Kidney epithelial cell (primary cell): ENCODE measurements around the gene RING1. TPM values are rescaled to one million over a fixed set of nuclear protein-coding genes. Genes with fewer than 3 reads are reported as not detected.

ENCODE experiments used
- DNase-seq: peaks from one replicate; pipeline ENCODE4 v3.0.0-alpha.2; 2010; ENCODE audit warnings: low read depth
- H3K27me3 ChIP-seq: 2 replicates; pipeline ENCODE4 v1.6.0; 2011; ENCODE audit warnings: low read length; ENCODE audit not compliant: control insufficient read depth, insufficient read depth
- H3K36me3 ChIP-seq: 2 replicates; pipeline ENCODE4 v1.5.1; 2011; ENCODE audit warnings: low read length; ENCODE audit not compliant: control insufficient read depth, insufficient read depth
- H3K4me3 ChIP-seq: 2 replicates; pipeline ENCODE4 v1.5.1; 2011; ENCODE audit warnings: low read depth, mild to moderate bottlenecking, control low read depth, low read length
- CTCF ChIP-seq: IDR thresholded peaks from 2 replicates; pipeline ENCODE4 v1.5.1; 2011; ENCODE audit warnings: mild to moderate bottlenecking, moderate library complexity, low read length, control low read depth, inconsistent platforms; ENCODE audit not compliant: insufficient read depth, poor library complexity, severe bottlenecking
- total RNA-seq: library from RNA; depleted of rRNA; stranded (reverse); fragments of >200 nt; gene quantifications from 2 replicates; pipeline ENCODE4 v1.2.3, GENCODE V29; 2015

The RING1 gene
- total RNA-seq, 1 donor from 2014 or later, result 12.1 TPM

GRCh38 chr6:33183071-33183683 is 25.1 kb upstream of the RING1 start:
- TF ChIP-seq CTCF, result no peak
- Histone ChIP-seq H3K4me3 (no peak overlapping the region), H3K27me3 (peaks cover 9% of the 10 kb centered on the region), H3K36me3 (no peaks in the 10 kb centered on the region)
- DNase-seq, result no peak

DNA sequence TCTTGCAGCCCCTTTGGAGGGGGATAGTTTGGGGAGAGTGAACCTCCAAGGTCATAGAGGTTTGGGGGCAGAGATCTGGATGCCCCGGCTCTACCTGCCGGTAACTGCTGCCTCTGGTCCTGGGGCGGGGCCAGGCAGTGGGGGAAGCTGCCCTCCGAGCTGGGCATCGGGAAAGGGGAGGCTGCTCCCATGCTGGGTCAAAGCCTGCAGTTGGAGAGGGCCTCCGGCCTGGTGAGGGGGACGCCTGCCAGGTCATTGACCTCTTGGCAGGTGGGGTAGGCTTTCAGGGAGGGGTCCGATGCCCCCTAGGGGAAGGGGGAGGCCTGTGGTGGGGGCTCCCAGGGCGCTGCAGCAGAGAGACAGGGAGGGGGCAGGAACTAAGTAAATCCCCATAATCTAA is 23.1 kb upstream of the RING1 start:
- no peaks in the 10 kb centered on the region for H3K36me3 ChIP-seq
- TF ChIP-seq CTCF, result no peak

DNA sequence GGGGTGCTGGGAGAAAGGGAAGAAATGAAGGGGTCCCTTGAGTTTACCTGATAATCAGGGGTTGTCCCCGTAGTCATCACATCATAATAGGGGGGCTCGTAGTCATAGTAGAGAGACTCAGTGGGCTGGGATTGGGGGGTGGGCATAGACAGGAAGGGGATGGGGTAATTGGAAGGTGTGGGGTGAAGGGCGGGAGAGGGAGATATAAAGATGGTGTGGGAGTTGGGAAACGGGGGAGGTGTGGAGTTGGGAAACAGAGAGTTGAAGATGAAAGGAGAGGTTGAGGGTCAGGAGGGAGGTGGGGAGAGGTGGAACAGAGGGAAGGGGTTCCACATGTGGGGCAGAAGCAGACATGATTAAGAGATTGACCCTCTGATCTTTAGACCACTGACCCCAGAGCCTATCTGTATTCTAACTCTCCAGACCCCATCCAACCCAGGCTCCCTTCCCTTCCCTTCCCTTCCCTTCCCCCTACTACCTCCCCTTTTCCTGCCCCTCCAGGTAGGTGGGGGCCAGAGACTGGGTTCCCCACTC is 22.6 kb upstream of the RING1 start:
- Histone ChIP-seq H3K36me3 (no peaks in the 10 kb centered on the region), H3K27me3 (peaks cover 16% of the 10 kb centered on the region), H3K4me3 (no peak overlapping the region)
- no peak for DNase-seq
- no peak for TF ChIP-seq CTCF

More for the DNA sequence above, 23.1 kb upstream of the RING1 start:
- Histone ChIP-seq H3K27me3 (peaks cover 15% of the 10 kb centered on the region), H3K4me3 (no peak overlapping the region)
- DNase-seq, result no peak

DNA sequence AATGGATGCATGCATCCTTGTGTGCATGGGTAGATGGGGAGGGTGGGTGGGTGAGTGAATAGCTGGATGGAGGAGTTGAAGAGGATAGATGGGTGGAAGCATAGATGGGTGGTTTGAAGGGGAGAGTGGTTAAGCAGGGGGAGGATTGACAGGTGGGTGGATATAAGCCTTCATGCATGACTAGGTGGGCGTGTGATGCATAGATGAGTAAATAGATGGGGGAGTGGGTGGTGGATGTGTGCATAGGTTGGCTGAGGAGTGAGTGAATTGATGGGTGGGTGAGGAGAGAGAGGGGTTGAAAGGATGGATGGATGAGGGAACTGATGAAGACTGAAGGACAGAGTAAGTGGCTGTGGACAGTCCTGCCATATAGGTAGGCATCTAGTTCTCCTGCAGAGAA is 20.5 kb upstream of the RING1 start:
- Histone ChIP-seq H3K27me3 (peaks cover 33% of the 10 kb centered on the region), H3K36me3 (no peaks in the 10 kb centered on the region), H3K4me3 (no peak overlapping the region)
- no peak for TF ChIP-seq CTCF
- DNase-seq, result no peak

DNA sequence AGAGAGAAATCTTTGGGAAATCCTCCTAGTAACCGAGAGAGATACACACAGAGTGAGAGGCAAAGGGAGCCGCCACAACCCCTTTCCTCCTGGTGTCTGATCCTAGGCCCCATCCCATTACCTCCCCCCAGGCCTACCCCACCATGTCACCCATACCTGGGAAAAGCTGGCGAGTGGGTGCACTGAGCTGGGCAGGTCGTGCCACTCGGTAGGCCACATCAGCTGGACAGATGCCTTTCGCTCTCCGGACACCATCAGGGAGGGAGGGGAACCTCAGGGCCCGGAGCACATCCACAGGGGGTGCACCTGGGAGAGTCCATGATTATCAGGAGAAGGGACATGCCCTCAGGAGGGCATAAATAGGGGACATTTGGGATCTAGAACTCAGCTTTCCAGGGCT is 19.1 kb upstream of the RING1 start:
- no peak for DNase-seq
- Histone ChIP-seq H3K4me3 (no peak overlapping the region), H3K27me3 (peaks cover 36% of the 10 kb centered on the region), H3K36me3 (no peaks in the 10 kb centered on the region)
- TF ChIP-seq CTCF, result no peak
